ENCODE measurements around the gene TMEM270.
"Not testable (repeated sequence)": the region's sequence is repeated elsewhere in the genome, so short reads cannot be mapped to it uniquely, and the experiment has no call there.

TMEM270 gene

GRCh38 chr7:73833251-73833919 is 27.6 kb upstream of the TMEM270 start:
- DNase-seq: no peak

- DNase-seq: no peak
Measured at GRCh38 chr7:73834626-73835191, 26.2 kb upstream of the TMEM270 start.

DNA sequence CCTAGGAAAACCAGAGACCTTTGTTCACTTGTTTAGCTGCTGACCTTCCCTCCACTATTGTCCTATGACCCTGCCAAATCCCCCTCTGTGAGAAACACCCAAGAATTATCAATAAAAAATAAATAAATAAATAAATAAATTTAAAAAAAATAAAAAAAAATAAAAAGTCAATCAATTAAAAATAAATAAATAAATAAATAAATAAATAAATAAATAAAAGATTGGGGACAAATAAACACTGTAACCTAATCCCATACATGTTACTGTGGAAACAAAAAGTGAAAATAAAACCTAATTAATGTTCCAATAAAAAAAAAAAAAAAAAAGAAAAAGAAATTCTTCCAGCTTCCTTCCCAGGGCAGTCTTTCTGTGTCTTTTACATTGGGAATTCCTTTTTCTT is 23.8 kb upstream of the TMEM270 start:
- not testable (repeated sequence) for DNase-seq

DNA sequence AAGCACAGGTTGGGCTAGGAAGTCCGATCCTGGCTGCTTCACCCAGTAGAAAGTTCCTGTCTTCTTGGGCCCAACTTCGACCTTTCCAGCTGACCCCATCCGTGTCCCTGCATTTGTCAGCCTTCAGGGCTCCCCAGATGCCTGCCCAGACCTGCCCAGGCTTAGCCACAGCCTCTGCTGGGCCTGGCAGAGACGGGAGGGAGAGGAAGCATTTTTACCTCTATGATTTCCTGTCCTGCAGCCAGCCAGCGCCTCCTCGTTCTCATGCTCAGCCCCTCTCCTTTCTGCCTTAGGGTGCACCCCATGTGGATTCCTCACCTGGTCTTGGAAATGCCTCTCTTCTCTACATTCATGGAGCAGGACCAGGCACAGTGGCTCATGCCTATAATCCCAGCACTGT is 22.3 kb upstream of the TMEM270 start:
- DNase-seq: no peak

GRCh38 chr7:73839290-73839689 is 21.7 kb upstream of the TMEM270 start:
- no peak for DNase-seq

DNA sequence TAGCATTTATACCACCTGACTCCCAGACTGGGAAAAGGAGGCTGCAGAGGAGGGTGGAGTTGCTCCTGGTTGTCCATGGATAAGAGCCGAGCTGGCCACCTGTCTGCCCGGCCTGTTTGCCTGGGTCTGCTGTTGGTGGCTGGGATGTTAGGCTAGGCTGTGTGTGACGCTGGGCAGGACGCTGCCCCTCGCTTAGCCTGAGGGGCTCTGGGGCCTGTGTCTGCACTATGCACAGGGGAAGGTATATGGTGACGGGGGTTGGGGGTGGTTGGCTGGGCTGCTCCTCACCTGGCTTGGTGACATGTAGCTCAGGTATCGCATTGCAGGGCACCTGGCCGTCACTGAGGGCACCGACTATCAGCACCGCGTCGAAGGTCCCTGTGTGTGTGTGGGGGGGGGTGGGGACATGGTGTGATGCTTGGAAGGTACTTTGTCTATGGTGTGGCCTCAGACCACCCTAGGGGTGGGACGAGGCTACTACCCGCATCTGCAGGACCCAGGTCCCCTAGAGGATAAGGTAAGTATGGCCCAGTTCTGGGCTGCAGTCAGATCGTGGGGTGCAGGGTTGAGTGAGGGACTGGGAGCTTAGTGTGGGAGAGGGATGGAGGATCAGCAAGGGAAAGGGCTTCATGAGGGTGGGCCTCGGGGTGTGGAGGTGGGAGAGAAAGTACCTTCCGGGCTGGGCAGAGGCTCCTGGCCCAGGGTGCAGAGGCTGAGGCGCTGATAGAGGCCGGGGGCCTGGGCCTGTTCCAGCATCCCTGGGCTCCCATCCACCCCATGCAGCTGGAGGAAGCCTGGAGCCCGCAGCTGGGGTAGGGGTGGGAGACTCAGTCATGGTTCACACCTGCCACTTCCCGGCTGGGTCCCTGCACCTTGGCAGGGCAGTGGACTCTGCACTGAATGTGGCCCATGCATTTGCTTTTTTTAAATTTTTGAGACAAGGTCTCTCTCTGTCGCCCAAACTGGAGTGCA is 20.9 kb upstream of the TMEM270 start:
- no peak for DNase-seq

DNA sequence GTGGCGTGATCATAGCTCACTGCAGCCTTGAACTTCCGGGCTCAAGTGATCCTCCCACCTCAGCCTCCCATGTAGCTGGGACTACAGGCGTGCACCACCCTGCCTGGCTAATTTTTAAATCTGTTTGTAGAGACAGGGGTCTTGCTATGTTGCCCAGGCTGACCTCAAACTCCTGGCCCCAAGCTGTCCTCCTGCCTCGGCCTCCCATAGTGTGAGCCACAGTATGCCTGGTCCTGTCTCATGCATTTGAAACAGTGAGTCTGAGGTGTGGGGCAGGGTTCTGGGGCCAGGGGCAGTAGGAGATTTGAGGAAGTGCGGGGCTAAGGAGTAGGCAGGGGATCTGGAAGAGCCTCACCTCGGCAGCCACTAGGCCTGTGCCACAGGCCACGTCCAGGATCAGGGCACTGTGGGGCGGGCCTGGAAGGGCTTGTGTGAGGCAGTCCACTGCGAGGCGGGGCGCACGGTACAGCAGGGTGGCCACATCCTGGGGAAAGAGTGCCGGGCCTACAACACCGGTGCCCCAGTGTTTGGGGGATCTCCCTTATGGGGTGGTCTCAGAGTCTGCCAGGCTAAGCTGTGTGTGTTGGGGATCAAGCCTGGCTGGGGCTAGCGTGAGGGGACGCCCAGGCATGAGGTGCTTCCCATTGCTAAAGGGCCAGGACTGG is 20.1 kb upstream of the TMEM270 start:
- DNase-seq: no peak

DNA sequence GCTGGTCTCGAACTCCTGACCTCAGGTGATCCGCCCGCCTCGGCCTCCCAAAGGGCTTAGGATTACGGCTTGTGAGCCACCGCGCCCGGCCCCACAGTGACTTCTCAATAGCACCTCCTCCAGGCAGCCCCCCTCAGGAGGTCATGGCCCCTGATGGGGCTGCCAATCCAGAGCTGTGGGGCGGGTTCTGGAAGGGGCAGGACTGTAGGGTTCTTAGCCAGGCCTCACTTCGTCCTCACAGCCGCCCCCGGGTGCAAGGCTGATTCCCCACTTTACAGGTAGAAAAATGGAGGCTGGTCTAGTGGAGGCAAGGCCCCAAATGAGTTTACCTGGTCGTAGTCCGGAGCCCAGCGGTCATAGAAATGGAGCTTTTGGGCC is 19.3 kb upstream of the TMEM270 start:
- no peak for DNase-seq

DNA sequence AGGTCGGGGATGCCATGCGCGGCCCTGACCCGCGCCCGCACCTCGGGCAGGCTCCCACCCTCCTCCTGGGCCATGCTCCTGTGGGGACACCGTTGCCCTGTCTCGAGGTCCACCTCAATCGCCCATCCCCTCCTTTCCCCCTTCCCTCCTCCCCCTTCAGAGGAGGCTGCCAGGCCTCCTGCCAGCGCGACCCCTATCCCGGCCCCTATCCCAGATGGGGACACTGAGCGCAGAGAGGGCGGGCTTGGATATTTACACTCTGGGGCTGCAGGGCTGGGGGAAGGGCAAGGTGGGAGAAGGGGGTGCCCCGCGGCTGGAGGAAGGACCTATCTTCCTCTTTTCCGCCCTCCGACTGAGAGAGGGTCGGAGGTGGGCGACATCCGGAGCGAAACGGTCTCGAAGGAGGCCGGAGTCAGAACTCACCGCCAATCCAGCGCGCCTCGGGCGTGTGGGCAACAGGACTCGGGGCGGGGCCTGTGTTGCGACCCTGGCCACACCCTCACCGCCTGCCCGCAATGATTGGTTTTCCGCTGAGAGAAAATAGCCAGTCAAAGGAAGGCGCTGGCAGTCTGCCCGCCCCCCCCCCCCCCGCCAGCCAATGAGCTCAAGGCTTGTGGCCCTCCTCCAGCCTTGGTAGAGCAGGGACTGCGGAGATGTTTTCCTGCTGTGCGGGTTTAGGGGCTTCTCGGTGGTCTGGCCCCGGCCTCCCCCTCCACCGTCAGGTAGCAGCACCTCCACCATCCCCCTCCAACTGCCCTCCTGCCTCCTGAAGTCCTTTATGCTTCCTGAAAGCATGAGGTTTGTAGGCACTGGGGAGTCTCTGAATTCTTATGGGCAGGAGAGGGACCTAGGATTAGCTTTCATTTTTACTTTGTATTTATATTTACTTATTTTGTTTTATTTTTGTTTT is 18.6 kb upstream of the TMEM270 start, which contains the start of gene METTL27:
METTL27 (minus strand) TSS at position 450 of the 910 bp plus-strand sequence; CDS start at position 74, 376 bp downstream.
- peak; percentile 44 to 91 (median 76) for DNase-seq

DNA sequence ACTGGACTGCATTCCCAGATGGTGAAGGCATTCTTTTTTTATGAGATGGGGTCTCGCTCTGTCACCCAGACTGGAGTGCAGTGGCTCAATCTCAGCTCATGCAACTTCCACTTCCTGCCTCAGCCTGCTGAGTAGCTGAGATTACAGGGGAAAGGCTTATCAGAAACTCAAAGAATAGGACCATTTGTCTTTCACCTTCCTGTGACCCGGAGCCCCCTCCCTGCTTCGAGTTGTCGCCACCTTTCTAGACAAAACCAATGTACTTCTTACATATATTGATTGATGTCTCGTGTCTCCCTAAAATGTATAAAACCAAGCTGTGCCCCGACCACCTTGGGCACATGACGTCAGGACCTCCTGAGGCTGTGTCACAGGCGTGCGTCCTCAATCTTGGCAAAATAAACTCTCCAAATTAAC is 16.8 kb upstream of the TMEM270 start:
- DNase-seq: no peak

GRCh38 chr7:73844848-73845460 is 16.0 kb upstream of the TMEM270 start:
- no peak for DNase-seq

DNA sequence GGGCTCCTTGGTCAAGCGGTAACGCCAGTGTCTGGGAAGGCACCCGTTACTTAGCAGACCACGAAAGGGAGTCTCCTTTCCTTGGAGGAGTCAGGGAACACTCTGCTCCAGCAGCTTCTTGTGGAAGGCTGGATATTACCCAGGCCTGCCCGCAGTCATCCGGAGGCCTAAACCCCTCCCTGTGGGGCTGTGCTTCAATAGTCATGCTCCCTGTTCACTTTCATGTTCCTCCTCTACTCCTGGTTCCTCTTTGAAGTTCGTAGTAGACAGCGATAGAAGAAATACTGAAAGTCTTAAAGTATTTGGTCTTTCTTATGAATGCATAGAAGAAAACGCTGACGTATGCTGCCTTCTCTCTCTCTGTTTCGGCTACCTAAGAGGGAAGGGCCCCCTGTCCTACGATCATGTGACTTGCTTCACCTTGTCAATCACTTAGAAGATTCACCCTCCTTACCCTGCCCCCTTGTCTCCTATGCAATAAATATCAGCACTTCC is 15.2 kb upstream of the TMEM270 start:
- not testable (repeated sequence) for DNase-seq

DNA sequence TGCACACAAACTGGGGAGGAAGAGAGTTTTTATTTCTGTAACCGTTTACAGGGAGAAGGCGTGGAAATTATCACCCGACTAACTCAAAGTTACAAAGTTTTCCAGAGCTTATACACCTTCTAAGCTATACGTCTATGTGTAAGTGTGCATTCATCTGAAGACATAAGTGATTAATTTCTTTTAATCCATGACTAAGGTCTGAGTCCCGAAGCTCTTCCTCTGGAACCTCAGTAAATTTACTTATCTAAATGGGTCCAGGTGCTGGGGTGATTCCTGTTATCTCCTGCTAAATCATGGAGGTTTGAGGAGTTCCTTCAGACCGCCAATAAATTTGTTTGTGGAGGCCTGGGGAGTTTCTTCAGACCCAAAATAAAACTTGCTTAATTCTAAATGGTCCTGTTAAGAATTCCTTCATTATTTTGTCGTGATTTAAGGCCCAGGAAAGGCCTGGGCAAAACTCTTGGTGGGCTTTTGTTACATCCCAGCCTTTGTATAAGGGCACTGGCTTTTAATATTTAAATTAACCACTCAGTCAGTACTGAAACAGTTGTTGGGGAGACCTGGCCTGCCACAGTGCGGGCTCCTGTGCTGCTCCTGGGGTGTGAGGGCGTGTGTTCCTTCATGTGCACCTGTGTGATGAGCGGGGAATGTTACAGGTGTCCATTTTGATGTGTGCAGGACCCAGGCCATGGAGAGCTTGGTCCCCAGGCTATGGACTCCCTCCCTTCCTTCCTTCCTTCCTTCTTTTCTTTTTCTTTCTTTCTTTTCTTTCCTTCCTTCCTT is 12.8 kb upstream of the TMEM270 start:
- no peak for DNase-seq

DNA sequence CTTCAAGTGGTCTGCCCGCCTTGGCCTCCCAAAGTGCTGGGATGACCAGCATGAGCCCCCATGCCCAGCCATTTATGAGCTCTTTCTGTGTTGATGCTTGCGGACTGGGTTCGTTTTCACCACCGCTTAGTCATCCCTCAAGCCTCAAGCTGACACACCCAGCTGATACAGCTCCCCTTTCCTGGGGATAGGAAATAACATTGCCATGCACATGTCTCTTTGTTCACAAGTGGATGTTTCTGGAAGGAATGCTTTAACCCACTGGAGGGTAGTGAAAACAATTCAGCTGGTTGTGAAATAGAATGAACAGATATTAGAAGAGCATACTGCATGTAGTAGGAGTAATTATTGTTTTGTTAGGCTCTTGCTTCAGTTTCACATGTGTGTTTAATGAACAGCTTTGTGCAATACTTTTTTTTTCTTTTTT is 10.2 kb upstream of the TMEM270 start:
- no peak for DNase-seq

GRCh38 chr7:73851410-73852338 is 9.3 kb upstream of the TMEM270 start:
- no peak for DNase-seq

- DNase-seq: no peak
Measured at GRCh38 chr7:73852500-73852899, 8.5 kb upstream of the TMEM270 start.

- no peak for DNase-seq
Measured at GRCh38 chr7:73856941-73857340, 4.0 kb upstream of the TMEM270 start.

DNA sequence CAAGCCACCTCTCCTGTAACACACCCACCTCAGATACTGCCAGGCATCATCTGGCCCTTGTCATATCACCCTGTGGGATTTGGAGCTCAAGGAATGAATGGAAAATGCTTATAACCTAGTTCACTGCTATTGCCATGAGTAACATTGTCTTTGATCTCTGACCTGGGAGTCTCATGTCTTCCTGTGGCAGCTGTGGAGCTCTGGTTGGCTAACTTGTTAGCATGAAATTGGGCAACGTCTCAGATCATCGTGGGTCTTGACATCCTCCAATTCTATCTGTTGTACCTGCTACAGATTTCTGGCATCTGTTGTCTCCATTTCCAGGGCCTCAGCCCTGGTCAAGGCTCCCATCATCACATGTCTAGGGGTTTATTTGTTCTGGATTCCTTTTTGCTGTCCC is 2.2 kb upstream of the TMEM270 start:
- no peak for DNase-seq

DNA sequence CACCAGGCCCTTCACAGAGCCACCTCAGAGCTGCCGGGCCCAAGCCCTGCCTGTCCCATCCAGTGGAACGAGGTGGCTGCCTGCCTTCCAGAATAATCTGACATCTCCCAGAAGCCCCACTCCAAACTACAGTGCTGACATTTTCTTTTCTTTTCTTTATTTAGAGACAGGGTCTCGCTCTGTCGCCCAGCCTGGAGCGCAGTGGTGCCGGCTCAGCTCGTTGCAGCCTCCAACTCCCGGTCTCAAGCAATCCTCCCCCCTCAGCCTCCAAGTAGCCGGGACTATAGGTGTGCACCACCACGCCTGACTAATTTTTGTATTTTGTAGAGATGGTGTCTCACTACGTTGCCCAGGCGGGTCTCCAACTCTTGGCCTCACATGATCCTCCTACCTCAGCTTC is 346 bp downstream of the TMEM270 start:
- no peak for DNase-seq

All from activated naive CD4-positive, alpha-beta T cell (primary cell).